ENCODE measurements around the gene ADAM15. TPM values are rescaled to one million over a fixed set of nuclear protein-coding genes. Genes with fewer than 3 reads are reported as not detected.

ADAM15 gene
- total RNA-seq, 4 donors from 2014 or later, result 51.3 to 75.5 (median 65.6) TPM

DNA sequence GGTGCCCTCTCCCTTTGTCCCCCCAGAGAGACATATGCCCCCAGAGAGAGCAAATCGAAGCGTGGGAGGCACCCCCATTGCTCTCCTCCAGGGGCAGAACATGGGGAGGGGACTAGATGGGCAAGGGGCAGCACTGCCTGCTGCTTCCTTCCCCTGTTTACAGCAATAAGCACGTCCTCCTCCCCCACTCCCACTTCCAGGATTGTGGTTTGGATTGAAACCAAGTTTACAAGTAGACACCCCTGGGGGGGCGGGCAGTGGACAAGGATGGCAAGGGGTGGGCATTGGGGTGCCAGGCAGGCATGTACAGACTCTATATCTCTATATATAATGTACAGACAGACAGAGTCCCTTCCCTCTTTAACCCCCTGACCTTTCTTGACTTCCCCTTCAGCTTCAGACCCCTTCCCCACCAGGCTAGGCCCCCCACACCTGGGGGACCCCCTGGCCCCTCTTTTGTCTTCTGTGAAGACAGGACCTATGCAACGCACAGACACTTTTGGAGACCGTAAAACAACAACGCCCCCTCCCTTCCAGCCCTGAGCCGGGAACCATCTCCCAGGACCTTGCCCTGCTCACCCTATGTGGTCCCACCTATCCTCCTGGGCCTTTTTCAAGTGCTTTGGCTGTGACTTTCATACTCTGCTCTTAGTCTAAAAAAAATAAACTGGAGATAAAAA is 35.9 kb downstream of the ADAM15 start:
- peaks cover 18 to 46% of the 10 kb centered on the region in 2 donors for H3K4me1 ChIP-seq

GRCh38 chr1:155091071-155092051 is 40.2 kb downstream of the ADAM15 start:
- Histone ChIP-seq H3K9me3 (no peaks in the 10 kb centered on the region), H3K27me3 (no peaks in the 10 kb centered on the region), H3K36me3 (no peaks in the 10 kb centered on the region), H3K4me3 (replicated peaks in 1 of 3) (no peak overlapping the region), H3K4me1 (peaks cover 7 to 34% of the 10 kb centered on the region in 2 donors), H3K27ac (no peak overlapping the region)
- TF ChIP-seq POLR2A (IDR thresholded peaks at IDR 0.05) (no peak), CTCF (IDR thresholded peaks at IDR 0.05) (peak; percentile 91 to 99 (median 95))
- intact Hi-C loops (cut with DNase I), result loop anchor here (2.0 to 5.0 kb wide), 2 partner anchors 36 to 75 kb away; partner anchors contain the start of gene EFNA1
- 20 to 24% methylated on average over 28 to 29 of the region's 29 CpGs for WGBS, 2 donors
- peak; percentile 74 to 80 for DNase-seq

More for the DNA sequence above, 35.9 kb downstream of the ADAM15 start:
- TF ChIP-seq CTCF (IDR thresholded peaks at IDR 0.05) (no peak), POLR2A (IDR thresholded peaks at IDR 0.05) (no peak)
- intact Hi-C loops (cut with DNase I), result no loop called here
- 59 to 65% methylated on average over 7 of the region's 8 CpGs for WGBS, 2 donors
- no peak overlapping the region for H3K4me3 ChIP-seq (replicated peaks in 1 of 3)
- H3K9me3 ChIP-seq, result no peaks in the 10 kb centered on the region
- peaks cover 17% of the 10 kb centered on the region for H3K27me3 ChIP-seq
- DNase-seq, result no peak
- H3K27ac ChIP-seq, result no peak overlapping the region
- no peaks in the 10 kb centered on the region for H3K36me3 ChIP-seq

GRCh38 chr1:155092131-155092530 is 41.0 kb downstream of the ADAM15 start:
- H3K27me3 ChIP-seq, result no peaks in the 10 kb centered on the region
- TF ChIP-seq CTCF (IDR thresholded peaks at IDR 0.05), result no peak
- no peak for TF ChIP-seq POLR2A (IDR thresholded peaks at IDR 0.05)
- peaks cover 7 to 27% of the 10 kb centered on the region in 2 donors for H3K4me1 ChIP-seq
- no peaks in the 10 kb centered on the region for H3K36me3 ChIP-seq
- no peak overlapping the region for H3K27ac ChIP-seq
- intact Hi-C loops (cut with DNase I), result loop anchor here (5.0 kb wide), 1 partner anchor 35 kb away; the partner anchor contains the start of gene EFNA1
- H3K4me3 ChIP-seq (replicated peaks in 1 of 3), result no peak overlapping the region
- no peaks in the 10 kb centered on the region for H3K9me3 ChIP-seq
- 83 to 84% methylated on average over 5 to 6 of the region's 6 CpGs for WGBS, 2 donors
- no peak for DNase-seq

DNA sequence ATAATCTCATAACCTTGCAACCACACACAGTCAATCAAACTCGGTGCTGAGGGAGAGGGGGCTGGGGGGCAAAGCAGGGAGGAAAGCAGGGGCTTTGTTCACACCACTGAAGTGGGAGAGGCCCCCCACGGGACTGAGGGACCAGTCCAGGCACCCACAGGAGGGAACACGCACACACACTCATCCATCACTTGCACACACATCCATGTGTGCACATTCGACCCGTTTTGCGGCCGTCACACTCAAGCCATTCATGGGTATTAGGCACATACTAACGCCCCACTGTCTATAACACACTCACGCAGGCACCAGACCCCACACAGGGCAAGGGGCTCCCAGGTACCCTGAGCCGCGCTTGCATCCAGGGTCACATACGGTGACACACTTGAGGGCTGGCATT is 41.5 kb downstream of the ADAM15 start:
- no peak for TF ChIP-seq CTCF (IDR thresholded peaks at IDR 0.05)
- no peak for TF ChIP-seq POLR2A (IDR thresholded peaks at IDR 0.05)
- no peak overlapping the region for H3K27ac ChIP-seq
- 83 to 92% methylated on average over 11 to 12 of the region's 12 CpGs for WGBS, 2 donors

More for the DNA sequence above, 41.5 kb downstream of the ADAM15 start:
- peaks cover 7 to 22% of the 10 kb centered on the region in 2 donors for H3K4me1 ChIP-seq
- H3K36me3 ChIP-seq, result no peaks in the 10 kb centered on the region
- no peak overlapping the region for H3K4me3 ChIP-seq (replicated peaks in 1 of 3)
- no peaks in the 10 kb centered on the region for H3K9me3 ChIP-seq
- intact Hi-C loops (cut with DNase I), result loop anchor here (5.0 kb wide), 1 partner anchor 35 kb away; the partner anchor contains the start of gene EFNA1
- H3K27me3 ChIP-seq, result no peaks in the 10 kb centered on the region
- DNase-seq, result no peak
